Stimulated activated naive B cell treated with anti-CD40 and anti-IgM and Interleukin-4, amounts not matched to agents 10 μg/mL and 1 μg/mL and 100 μg/mL, for 72 hours (primary cell): ENCODE data around the gene WDR37.

Experiments
- ATAC-seq, 2 donors: fragments of 150-1000 bp; cut with Tn5 transposase; replicated peaks; 2 replicates each; pipeline ENCODE4 v1.10.0; 2021; ENCODE audit warnings: moderate library complexity in 1 of 2
- DNase-seq: peaks from one replicate; pipeline ENCODE4 v3.0.0; 2021
- H3K27ac Mint-ChIP-seq: one replicate; pipeline ENCODE4 v1.8.0; 2022; ENCODE audit warnings: mild to moderate bottlenecking, mixed read lengths
- H3K27me3 Mint-ChIP-seq, 2 donors: one replicate each; pipeline ENCODE4 v1.8.0; 2022; ENCODE audit warnings: mixed read lengths in 2 of 2
- H3K36me3 Mint-ChIP-seq, 2 donors: one replicate each; pipeline ENCODE4 v1.8.0; 2022; ENCODE audit warnings: mixed read lengths in 2 of 2, mild to moderate bottlenecking in 1 of 2
- H3K4me1 Mint-ChIP-seq, 2 donors: one replicate each; pipeline ENCODE4 v1.8.0; 2022; ENCODE audit warnings: mixed read lengths in 2 of 2, mild to moderate bottlenecking in 1 of 2
- H3K4me3 Mint-ChIP-seq, 2 donors: one replicate each; pipeline ENCODE4 v1.8.0; 2022; ENCODE audit warnings: mild to moderate bottlenecking in 2 of 2, mixed read lengths in 2 of 2, moderate library complexity in 1 of 2
- H3K9me3 Mint-ChIP-seq, 2 donors: one replicate each; pipeline ENCODE4 v1.8.0; 2022; ENCODE audit warnings: mixed read lengths in 2 of 2, mild to moderate bottlenecking in 1 of 2

The WDR37 gene

DNA sequence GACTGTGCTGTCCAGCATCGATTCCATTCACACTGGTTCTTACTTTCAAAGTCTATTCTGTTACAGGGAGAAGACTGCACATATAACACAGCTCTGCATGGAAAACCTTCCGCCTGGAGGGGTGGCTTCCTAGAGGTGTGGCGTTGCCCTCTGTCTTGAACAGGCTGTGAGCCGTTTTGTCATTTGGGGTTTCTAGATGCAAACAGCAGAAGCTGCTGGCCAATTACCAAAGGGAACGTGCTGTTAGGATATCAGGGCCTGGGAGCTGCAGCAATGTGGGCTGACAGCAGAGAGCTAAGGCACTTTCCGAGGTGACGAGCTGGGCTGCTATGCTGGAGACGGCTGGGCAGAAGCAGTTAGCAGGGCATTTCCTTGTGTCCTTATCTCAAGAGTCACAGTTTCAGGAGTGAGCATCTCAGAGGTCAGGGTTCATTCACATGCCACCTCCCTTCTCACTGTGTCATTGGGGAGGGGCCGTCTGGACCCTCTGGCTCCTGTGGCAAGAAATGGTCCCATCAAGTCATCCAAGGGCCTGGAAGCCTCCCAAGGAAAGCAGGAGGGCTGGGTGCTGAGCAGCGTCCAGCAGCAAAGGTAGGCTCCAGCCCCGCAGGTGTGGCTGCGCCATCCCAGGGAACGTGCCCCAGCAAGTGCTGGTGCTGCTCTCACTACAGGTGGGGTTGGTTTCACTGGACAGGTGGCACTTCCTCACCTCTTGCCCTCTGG, 106.5 kb downstream of the WDR37 start:
- Mint-ChIP-seq H3K4me3 (no peak overlapping the region), H3K9me3 (peaks cover 0 to 3% of the 10 kb centered on the region in 2 donors), H3K27ac (no peak overlapping the region), H3K36me3 (no peaks in the 10 kb centered on the region), H3K27me3 (peaks cover 7 to 15% of the 10 kb centered on the region in 2 donors), H3K4me1 (no peaks in the 10 kb centered on the region)
- DNase-seq (no peak), ATAC-seq (no peak)

- no peak for ATAC-seq
- no peak for DNase-seq
- H3K36me3 Mint-ChIP-seq: no peaks in the 10 kb centered on the region
- H3K27me3 Mint-ChIP-seq: peaks cover 4 to 12% of the 10 kb centered on the region in 2 donors
- H3K4me3 Mint-ChIP-seq: no peak overlapping the region
- H3K27ac Mint-ChIP-seq: no peak overlapping the region
- peaks cover 0 to 3% of the 10 kb centered on the region in 2 donors for H3K9me3 Mint-ChIP-seq
- no peaks in the 10 kb centered on the region for H3K4me1 Mint-ChIP-seq
Measured at GRCh38 chr10:1163204-1163660, 107.0 kb downstream of the WDR37 start.

- no peaks in the 10 kb centered on the region for H3K4me1 Mint-ChIP-seq
- no peak overlapping the region for H3K27ac Mint-ChIP-seq
- H3K27me3 Mint-ChIP-seq: peaks cover 0 to 12% of the 10 kb centered on the region in 2 donors
- DNase-seq (no peak), ATAC-seq (no peak)
- no peak overlapping the region for H3K4me3 Mint-ChIP-seq
- no peaks in the 10 kb centered on the region for H3K36me3 Mint-ChIP-seq
- peaks cover 0 to 3% of the 10 kb centered on the region in 2 donors for H3K9me3 Mint-ChIP-seq
Measured at GRCh38 chr10:1163831-1164230, 107.6 kb downstream of the WDR37 start.

GRCh38 chr10:1166101-1166827, 110.1 kb downstream of the WDR37 start:
- Mint-ChIP-seq H3K36me3 (no peaks in the 10 kb centered on the region), H3K4me1 (no peaks in the 10 kb centered on the region), H3K27ac (no peak overlapping the region), H3K27me3 (peaks cover 0 to 8% of the 10 kb centered on the region in 2 donors), H3K4me3 (no peak overlapping the region), H3K9me3 (no peaks in the 10 kb centered on the region)
- DNase-seq (no peak), ATAC-seq (no peak)

- DNase-seq (no peak), ATAC-seq (no peak)
- H3K9me3 Mint-ChIP-seq: no peaks in the 10 kb centered on the region
- H3K4me3 Mint-ChIP-seq: no peak overlapping the region
- H3K36me3 Mint-ChIP-seq: no peaks in the 10 kb centered on the region
- H3K27me3 Mint-ChIP-seq: peaks cover 0 to 13% of the 10 kb centered on the region in 2 donors
- H3K27ac Mint-ChIP-seq: no peak overlapping the region
- no peaks in the 10 kb centered on the region for H3K4me1 Mint-ChIP-seq
Measured at GRCh38 chr10:1166828-1167275, 110.7 kb downstream of the WDR37 start.

- Mint-ChIP-seq H3K27me3 (peaks cover 0 to 19% of the 10 kb centered on the region in 2 donors), H3K4me1 (no peaks in the 10 kb centered on the region), H3K9me3 (no peaks in the 10 kb centered on the region), H3K36me3 (no peaks in the 10 kb centered on the region), H3K27ac (no peak overlapping the region), H3K4me3 (no peak overlapping the region)
- ATAC-seq (no peak), DNase-seq (no peak)
Measured at GRCh38 chr10:1168763-1169162, 112.6 kb downstream of the WDR37 start.

DNA sequence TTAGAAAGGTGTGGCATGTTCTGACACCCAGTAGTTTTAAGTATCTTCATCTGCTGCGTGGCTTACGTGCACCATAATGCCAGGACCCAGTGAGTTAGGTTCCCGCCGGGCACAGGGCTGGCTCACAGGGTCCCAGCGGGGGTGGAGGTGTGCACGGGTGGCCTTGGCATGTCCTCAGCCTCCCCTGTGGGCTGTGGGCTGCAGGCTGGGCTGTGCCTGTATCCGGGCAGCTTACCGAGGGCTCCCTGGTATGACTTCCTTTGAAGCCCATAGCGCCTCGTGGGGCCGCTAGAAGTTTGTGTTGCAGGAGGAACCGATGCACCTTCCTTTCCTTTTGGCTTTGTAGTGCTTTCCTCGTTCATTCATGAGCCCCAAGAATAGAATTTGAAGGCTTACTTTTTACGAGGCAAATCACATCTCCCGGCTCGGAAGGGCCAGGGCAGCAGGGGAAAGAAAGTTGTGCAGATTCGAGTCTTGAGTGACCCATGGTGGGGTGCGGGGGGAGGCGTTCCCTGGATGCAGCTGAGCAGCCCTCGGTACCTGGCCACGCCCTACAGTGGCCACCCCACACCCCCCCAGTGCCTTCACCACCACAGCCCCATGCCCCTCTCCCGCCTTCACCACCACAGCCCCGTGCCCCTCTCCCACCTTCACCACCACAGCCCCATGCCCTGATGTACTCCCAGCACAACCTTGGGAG, 113.2 kb downstream of the WDR37 start:
- DNase-seq (no peak), ATAC-seq (no peak)
- Mint-ChIP-seq H3K27ac (no peak overlapping the region), H3K4me3 (no peak overlapping the region), H3K4me1 (no peaks in the 10 kb centered on the region), H3K9me3 (no peaks in the 10 kb centered on the region), H3K27me3 (peaks cover 0 to 23% of the 10 kb centered on the region in 2 donors), H3K36me3 (no peaks in the 10 kb centered on the region)

GRCh38 chr10:1169981-1170866, 114.0 kb downstream of the WDR37 start:
- ATAC-seq (no peak), DNase-seq (no peak)
- H3K27ac Mint-ChIP-seq: no peak overlapping the region
- peaks cover 0 to 19% of the 10 kb centered on the region in 2 donors for H3K27me3 Mint-ChIP-seq
- H3K4me1 Mint-ChIP-seq: no peaks in the 10 kb centered on the region
- no peak overlapping the region for H3K4me3 Mint-ChIP-seq
- no peaks in the 10 kb centered on the region for H3K36me3 Mint-ChIP-seq
- H3K9me3 Mint-ChIP-seq: no peaks in the 10 kb centered on the region

DNA sequence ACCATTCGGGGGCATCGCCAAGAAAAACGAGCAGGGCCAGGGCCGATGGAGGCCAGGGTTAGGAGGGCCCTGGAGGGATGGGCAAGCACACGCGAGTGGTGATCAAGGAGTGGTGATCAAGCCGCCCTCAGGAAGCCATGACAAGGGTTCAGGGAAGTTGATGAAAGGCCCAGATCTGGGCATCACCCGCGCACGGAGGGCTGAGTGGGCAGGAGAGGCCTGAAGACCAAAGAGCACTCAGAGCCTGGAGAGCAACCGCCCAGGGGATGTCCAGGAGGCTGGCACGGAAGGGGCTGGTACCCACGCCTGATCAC, 114.6 kb downstream of the WDR37 start:
- Mint-ChIP-seq H3K9me3 (no peaks in the 10 kb centered on the region), H3K36me3 (no peaks in the 10 kb centered on the region), H3K4me1 (no peaks in the 10 kb centered on the region), H3K27ac (no peak overlapping the region), H3K4me3 (no peak overlapping the region), H3K27me3 (peaks cover 0 to 19% of the 10 kb centered on the region in 2 donors)
- DNase-seq (no peak), ATAC-seq (no peak)

DNA sequence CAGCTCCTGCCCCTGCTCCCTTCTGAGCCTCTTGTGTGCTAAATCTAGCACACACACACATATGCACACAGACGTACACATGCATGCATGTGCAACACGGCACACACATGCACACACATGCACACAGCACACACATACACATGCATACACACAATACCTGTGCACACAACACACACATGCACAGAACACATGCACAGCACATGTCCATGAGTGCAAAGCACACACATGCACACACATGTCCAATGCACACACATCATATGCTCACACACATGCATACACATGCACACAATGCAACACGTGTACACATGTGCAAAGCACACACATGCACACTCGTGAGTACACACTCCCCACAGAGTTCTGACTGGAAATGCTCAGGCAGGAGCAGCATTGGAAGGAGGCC, 115.0 kb downstream of the WDR37 start:
- no peak overlapping the region for H3K4me3 Mint-ChIP-seq
- H3K36me3 Mint-ChIP-seq: no peaks in the 10 kb centered on the region
- no peaks in the 10 kb centered on the region for H3K4me1 Mint-ChIP-seq
- no peaks in the 10 kb centered on the region for H3K9me3 Mint-ChIP-seq
- no peak for ATAC-seq
- H3K27me3 Mint-ChIP-seq: peaks cover 0 to 19% of the 10 kb centered on the region in 2 donors
- DNase-seq: no peak
- no peak overlapping the region for H3K27ac Mint-ChIP-seq

GRCh38 chr10:1171586-1171985, 115.4 kb downstream of the WDR37 start:
- H3K27ac Mint-ChIP-seq: no peak overlapping the region
- peaks cover 0 to 19% of the 10 kb centered on the region in 2 donors for H3K27me3 Mint-ChIP-seq
- ATAC-seq (no peak), DNase-seq (no peak)
- H3K36me3 Mint-ChIP-seq: no peaks in the 10 kb centered on the region
- H3K4me3 Mint-ChIP-seq: no peak overlapping the region
- no peaks in the 10 kb centered on the region for H3K9me3 Mint-ChIP-seq
- H3K4me1 Mint-ChIP-seq: no peaks in the 10 kb centered on the region

- Mint-ChIP-seq H3K27me3 (peaks cover 0 to 19% of the 10 kb centered on the region in 2 donors), H3K4me3 (no peak overlapping the region)
Measured at GRCh38 chr10:1172256-1172984, 116.2 kb downstream of the WDR37 start.

DNA sequence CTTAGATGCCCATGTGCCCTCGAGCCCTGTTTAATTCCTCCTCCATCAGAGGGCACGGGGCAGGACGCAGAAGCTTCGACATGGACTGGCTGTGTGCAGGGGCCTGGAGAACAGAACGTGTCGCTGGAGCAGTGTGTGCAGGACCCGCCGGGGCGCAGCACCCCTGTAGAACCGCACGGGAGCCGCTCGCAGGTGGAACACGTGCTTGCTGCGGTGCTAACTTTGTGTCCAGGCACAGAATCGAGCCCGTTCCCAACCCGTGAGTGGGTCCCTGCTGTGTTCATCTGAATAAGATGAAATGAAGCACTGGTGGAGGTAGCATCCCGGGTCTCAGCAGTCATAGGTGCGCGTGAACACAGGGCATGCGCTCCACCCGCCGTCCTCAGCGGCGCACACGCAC, 116.9 kb downstream of the WDR37 start:
- H3K27ac Mint-ChIP-seq: no peak overlapping the region
- no peaks in the 10 kb centered on the region for H3K9me3 Mint-ChIP-seq

More at GRCh38 chr10:1172256-1172984, 116.2 kb downstream of the WDR37 start:
- Mint-ChIP-seq H3K27ac (no peak overlapping the region), H3K4me1 (no peaks in the 10 kb centered on the region), H3K36me3 (no peaks in the 10 kb centered on the region), H3K9me3 (no peaks in the 10 kb centered on the region)
- ATAC-seq: no peak
- DNase-seq: no peak

More for the DNA sequence above, 116.9 kb downstream of the WDR37 start:
- Mint-ChIP-seq H3K27me3 (peaks cover 0 to 19% of the 10 kb centered on the region in 2 donors), H3K4me1 (no peaks in the 10 kb centered on the region), H3K4me3 (no peak overlapping the region), H3K36me3 (no peaks in the 10 kb centered on the region)
- ATAC-seq: no peak
- no peak for DNase-seq
